NT2/D1 (cell line): Measurements from ENCODE around the gene GALNT8.

ENCODE experiments used
- DNase-seq: peaks from one replicate; pipeline ENCODE4 v3.0.0-alpha.2; 2011; ENCODE audit warnings: low read depth, low spot score
- H3K27me3 ChIP-seq: 2 replicates; pipeline ENCODE4 v1.6.0; 2011; ENCODE audit warnings: mild to moderate bottlenecking; ENCODE audit not compliant: insufficient read length, insufficient read depth
- H3K36me3 ChIP-seq: 2 replicates; pipeline ENCODE4 v1.6.1; 2011; ENCODE audit warnings: mild to moderate bottlenecking, low read length, mixed read lengths; ENCODE audit not compliant: insufficient read depth, insufficient read length
- H3K4me1 ChIP-seq: 2 replicates; pipeline ENCODE4 v1.5.1; 2011; ENCODE audit not compliant: insufficient read depth, insufficient read length
- H3K4me3 ChIP-seq: 2 replicates; pipeline ENCODE4 v1.5.1; 2011; ENCODE audit warnings: low read depth; ENCODE audit not compliant: insufficient read length
- H3K9ac ChIP-seq: 2 replicates; pipeline ENCODE4 v1.6.0; 2011; ENCODE audit warnings: low read depth; ENCODE audit not compliant: insufficient read length
- H3K9me3 ChIP-seq: 2 replicates; pipeline ENCODE4 v1.5.1; 2011; ENCODE audit warnings: mild to moderate bottlenecking, low read length; ENCODE audit not compliant: insufficient read depth
- SUZ12 ChIP-seq: IDR thresholded peaks from 2 replicates; pipeline ENCODE4 v1.6.1; 2011; ENCODE audit not compliant: insufficient read length, insufficient read depth; ENCODE audit errors: extremely low read depth
- YY1 ChIP-seq: IDR thresholded peaks from 2 replicates; pipeline ENCODE4 v1.6.1; 2011; ENCODE audit not compliant: insufficient read length, insufficient read depth
- ZNF274 ChIP-seq: IDR thresholded peaks from 2 replicates; pipeline ENCODE4 v1.6.1; 2011; ENCODE audit warnings: mild to moderate bottlenecking, low read depth, low read length

The GALNT8 gene

DNA sequence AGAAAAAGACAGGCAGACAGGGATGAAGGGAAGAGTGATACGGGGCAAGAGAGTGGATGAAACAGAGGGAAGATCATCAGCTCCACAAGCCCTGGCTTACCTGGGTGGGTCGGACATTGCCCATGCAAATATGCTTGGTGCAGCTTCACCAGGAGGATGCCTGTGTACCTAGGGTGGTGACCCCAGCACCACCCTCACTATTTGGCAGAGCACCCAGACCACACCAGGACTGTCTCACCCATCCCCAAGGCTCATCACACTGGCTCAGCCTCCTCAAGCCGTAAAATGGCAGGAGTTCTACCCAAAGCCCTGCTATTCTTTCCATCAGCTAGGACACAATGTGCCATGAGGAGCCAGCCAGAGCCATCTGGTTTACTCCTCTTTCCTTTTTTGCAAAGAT, 3.0 kb downstream of the GALNT8 start:
- Histone ChIP-seq H3K27me3 (no peaks in the 10 kb centered on the region), H3K4me1 (peaks cover 19% of the 10 kb centered on the region), H3K9ac (no peak overlapping the region), H3K36me3 (no peaks in the 10 kb centered on the region), H3K4me3 (no peak overlapping the region), H3K9me3 (no peaks in the 10 kb centered on the region)
- DNase-seq: no peak
- TF ChIP-seq YY1: no peak

- Histone ChIP-seq H3K9ac (no peak overlapping the region), H3K36me3 (no peaks in the 10 kb centered on the region), H3K27me3 (no peaks in the 10 kb centered on the region), H3K9me3 (no peaks in the 10 kb centered on the region), H3K4me3 (no peak overlapping the region), H3K4me1 (peaks cover 10% of the 10 kb centered on the region)
- TF ChIP-seq ZNF274 (no peak), YY1 (no peak), SUZ12 (no peak)
- DNase-seq: no peak
Measured at GRCh38 chr12:4725057-4725456, 4.9 kb downstream of the GALNT8 start.

DNA sequence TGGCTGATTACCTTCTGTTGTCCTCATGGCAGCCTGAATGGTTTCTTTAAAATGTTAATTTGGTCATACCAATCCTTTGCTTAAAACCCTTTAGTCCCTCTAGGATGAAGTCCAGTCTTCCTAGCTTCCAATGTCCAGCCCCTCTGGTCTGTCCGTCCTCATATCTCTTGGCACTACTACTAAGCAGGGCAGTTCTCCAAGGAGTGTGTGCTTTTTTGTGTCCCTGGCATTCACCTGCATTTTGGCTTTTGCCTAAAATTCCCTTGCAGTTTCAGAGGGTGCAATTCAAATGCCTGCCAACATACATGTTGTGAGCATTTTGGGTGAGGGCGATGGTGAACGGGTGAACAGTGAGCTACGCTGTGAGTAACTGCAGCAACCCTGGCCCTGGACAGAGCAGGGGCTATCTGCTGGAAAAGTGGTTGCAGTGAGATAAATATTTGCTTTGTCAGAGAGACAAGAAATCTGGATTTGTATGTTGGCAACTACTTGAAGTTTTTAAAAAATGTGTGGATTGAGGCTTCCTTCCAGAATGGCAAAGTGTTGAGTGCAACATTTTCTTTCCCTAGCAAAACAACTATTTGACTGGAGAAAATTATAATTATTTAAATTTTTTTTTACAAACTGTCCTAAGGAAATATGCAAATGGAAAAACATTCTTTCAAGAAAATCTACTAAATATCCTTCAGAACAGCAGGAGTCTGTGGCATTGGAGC, 14.6 kb downstream of the GALNT8 start:
- TF ChIP-seq ZNF274 (no peak), SUZ12 (no peak), YY1 (no peak)
- Histone ChIP-seq H3K36me3 (peaks cover under 1% of the 10 kb centered on the region), H3K9me3 (no peaks in the 10 kb centered on the region), H3K4me1 (no peaks in the 10 kb centered on the region), H3K9ac (no peak overlapping the region), H3K4me3 (no peak overlapping the region), H3K27me3 (no peaks in the 10 kb centered on the region)
- no peak for DNase-seq

DNA sequence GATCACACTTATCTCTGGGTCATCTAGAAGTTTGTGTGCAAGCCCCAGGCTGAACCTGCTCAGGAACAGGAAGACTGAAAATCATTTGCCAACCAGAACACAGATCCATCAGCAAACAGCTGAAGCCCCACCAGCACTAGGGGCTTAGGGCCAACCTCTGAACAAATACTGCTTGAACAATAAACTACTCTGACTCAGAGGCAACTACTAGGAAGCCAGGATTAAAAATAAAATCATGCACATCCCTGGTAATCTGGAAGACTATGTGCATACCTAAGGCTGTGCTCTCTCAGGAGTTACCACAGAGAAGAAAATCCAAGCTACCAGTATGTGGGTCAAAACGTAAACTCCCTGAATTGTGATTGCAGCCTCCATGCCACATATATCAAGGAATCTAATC, 15.9 kb downstream of the GALNT8 start:
- Histone ChIP-seq H3K27me3 (no peaks in the 10 kb centered on the region), H3K36me3 (peaks cover 8% of the 10 kb centered on the region), H3K4me3 (no peak overlapping the region), H3K4me1 (no peaks in the 10 kb centered on the region), H3K9me3 (no peaks in the 10 kb centered on the region), H3K9ac (no peak overlapping the region)
- TF ChIP-seq ZNF274 (no peak), YY1 (no peak), SUZ12 (no peak)
- DNase-seq: no peak

- Histone ChIP-seq H3K9ac (no peak overlapping the region), H3K4me3 (no peak overlapping the region), H3K9me3 (no peaks in the 10 kb centered on the region), H3K36me3 (peaks cover 8% of the 10 kb centered on the region), H3K27me3 (no peaks in the 10 kb centered on the region), H3K4me1 (no peaks in the 10 kb centered on the region)
- TF ChIP-seq YY1 (no peak), ZNF274 (no peak), SUZ12 (no peak)
- DNase-seq: no peak
Measured at GRCh38 chr12:4738541-4738940, 18.3 kb downstream of the GALNT8 start.

- H3K4me1 ChIP-seq: no peaks in the 10 kb centered on the region
- H3K4me3 ChIP-seq: no peak overlapping the region
- TF ChIP-seq SUZ12 (no peak), ZNF274 (no peak), YY1 (no peak)
- no peak for DNase-seq
- H3K9ac ChIP-seq: no peak overlapping the region
- no peaks in the 10 kb centered on the region for H3K27me3 ChIP-seq
- peaks cover 13% of the 10 kb centered on the region for H3K36me3 ChIP-seq
- H3K9me3 ChIP-seq: no peaks in the 10 kb centered on the region
Measured at GRCh38 chr12:4742416-4742970, 22.3 kb downstream of the GALNT8 start.

GRCh38 chr12:4743046-4743445, 22.8 kb downstream of the GALNT8 start:
- TF ChIP-seq YY1: no peak
- TF ChIP-seq SUZ12: no peak
- TF ChIP-seq ZNF274: no peak
- Histone ChIP-seq H3K9ac (no peak overlapping the region), H3K4me3 (no peak overlapping the region), H3K4me1 (no peaks in the 10 kb centered on the region), H3K27me3 (no peaks in the 10 kb centered on the region), H3K36me3 (peaks cover 13% of the 10 kb centered on the region), H3K9me3 (no peaks in the 10 kb centered on the region)
- peak; percentile 46 for DNase-seq

- Histone ChIP-seq H3K4me1 (no peaks in the 10 kb centered on the region), H3K9me3 (no peaks in the 10 kb centered on the region), H3K4me3 (no peak overlapping the region), H3K9ac (no peak overlapping the region), H3K36me3 (peaks cover 13% of the 10 kb centered on the region), H3K27me3 (no peaks in the 10 kb centered on the region)
- DNase-seq: no peak
- no peak for TF ChIP-seq YY1
- TF ChIP-seq SUZ12: no peak
- no peak for TF ChIP-seq ZNF274
Measured at GRCh38 chr12:4744709-4745108, 24.5 kb downstream of the GALNT8 start.
